Measurements from ENCODE around the gene MAGOH.

The MAGOH gene

GRCh38 chr1:53270873-53271272, 32.6 kb upstream of the MAGOH start:
- DNase-seq (ENCODE audit: low read depth in 3 of 3) = no peak

DNA sequence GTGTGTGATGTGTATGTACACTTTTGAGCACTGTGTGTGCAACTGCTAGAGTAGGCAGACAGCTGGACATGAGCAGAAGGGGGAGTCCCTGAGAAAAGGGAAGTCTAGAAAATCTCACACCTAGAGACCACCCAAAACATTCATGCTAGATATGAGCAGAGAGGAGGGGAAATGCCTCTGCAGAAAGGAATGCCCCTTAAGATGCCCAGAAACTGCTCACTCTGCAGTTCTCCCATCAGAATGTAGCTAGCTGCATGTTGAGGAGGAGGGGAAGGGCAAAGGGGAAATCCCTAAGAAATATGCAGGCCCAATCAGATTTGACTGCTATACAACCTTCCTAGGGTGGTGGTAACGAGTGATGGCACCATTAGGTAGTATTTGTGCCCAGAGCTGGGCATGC, 31.8 kb upstream of the MAGOH start:
- no peak for DNase-seq (ENCODE audit: low read depth in 3 of 3)

DNA sequence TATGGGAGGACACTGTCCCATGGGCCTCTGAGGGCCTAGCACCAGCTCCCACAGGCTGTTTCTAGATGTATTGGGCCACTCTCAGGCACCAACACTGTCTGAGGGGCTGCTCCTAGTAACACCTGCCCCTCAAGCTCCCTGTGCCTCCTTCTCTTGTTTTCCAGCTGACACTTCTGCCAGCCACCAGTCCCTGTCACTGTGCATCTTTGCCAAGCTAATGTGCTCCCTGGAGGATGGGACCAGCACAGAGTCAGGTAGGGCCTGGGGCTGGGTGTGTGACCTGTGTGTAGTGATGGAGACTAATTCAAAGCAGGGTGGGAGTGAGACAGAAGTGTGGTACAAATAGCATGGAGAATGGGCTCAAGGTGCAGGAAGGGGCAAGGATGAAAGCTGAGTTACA, 29.4 kb upstream of the MAGOH start:
- DNase-seq (ENCODE audit: low read depth in 3 of 3) = no peak

DNA sequence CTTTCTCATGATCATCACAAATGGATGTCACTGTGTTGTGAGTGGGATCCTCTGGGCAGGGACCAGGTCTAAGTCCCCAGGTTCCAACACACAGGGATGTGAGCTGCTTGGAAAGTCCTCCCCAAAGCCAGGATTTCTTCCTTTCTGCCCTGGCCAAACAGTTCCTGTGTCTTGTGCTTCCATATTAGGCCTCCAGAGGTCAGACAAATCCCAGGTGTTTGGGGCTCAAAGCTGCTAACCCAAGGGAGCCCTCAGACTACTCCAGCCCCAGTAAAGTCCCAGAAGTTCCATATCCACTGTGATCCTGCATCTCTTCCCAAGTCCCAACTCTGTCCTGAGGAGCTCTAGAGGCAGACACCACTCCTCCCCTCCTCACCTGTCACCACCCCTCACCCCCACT, 27.7 kb upstream of the MAGOH start:
- no peak for DNase-seq (ENCODE audit: low read depth in 3 of 3)

DNA sequence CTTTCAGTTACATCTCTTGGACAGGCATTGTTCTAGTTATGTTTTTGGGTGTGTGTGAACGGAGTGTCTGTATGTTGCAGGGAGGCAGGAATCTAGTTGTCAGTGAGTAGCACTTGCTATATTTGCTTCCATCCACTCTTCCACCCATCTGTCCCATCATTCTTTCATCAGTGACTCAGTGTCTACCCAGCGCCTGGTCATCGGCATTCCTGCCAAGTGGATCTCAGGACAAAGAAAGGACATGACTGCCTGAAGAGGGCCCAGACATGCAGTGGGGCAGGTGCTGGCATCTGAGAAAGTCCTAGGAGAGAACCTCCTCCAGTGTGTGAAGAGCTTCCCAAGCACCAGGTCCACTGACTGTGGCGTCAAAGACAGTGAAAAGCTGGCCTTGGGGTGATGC, 27.3 kb upstream of the MAGOH start:
- DNase-seq (ENCODE audit: low read depth in 3 of 3) = no peak

DNA sequence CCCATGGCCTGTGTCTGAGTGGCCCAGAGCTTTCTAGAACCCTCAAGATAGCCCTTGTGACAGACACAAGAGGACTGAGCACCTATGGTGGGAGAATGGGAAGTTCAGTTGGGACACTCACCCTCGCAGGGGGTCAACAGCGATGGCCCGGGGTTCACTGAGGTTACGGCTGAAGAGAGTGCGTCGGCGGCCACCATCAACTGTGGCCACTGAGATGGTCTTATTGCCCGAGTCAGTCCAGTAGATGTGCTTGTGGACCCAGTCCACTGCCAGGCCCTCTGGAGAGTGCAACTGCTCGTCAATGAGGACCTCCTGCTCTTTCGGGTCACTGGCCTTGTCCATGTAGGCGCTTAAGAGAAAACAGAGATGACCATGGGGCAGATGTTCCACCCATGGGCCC, 25.7 kb upstream of the MAGOH start:
- DNase-seq (ENCODE audit: low read depth in 3 of 3) = no peak

DNA sequence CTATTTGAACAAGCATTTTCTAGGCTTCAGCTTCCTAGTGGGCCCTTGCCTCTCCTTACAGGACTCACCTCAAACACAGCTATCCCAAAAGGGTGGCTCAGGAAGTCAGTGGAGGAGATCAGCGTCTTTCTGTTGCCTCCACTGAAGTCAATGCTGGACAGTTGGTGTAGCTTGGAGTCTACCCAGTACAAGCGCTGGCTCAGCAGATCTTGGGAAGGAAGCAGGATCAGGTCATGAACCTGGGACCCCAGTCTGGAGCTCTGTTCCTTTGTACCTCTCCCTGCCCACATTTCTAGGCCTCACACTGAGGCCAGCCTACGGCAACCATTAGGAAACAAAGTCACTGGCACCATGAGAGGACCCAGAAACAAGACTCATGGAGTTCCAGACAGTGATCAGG, 23.7 kb upstream of the MAGOH start:
- no peak for DNase-seq (ENCODE audit: low read depth in 3 of 3)

- no peak for DNase-seq (ENCODE audit: low read depth in 3 of 3)
Measured at GRCh38 chr1:53260631-53261247, 22.4 kb upstream of the MAGOH start.

DNA sequence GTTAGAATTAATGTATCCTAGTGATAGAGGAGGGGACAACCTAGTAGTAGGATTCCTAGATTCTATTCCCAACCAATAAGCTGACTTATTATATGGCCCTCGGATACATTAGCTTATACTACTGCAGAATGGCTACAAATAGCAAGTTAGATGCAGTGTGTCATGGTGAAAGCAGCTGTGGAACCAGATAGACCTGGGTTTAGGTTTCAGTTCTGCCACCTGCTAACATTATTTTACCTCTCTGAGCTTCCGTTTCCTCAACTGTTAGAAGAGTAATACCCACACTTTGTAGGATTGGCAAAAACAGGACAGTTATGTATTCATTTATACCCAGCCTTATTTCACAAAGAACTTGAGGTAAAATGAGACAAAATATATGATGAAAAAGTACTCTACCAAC, 21.6 kb upstream of the MAGOH start:
- DNase-seq (ENCODE audit: low read depth in 3 of 3) = no peak

DNA sequence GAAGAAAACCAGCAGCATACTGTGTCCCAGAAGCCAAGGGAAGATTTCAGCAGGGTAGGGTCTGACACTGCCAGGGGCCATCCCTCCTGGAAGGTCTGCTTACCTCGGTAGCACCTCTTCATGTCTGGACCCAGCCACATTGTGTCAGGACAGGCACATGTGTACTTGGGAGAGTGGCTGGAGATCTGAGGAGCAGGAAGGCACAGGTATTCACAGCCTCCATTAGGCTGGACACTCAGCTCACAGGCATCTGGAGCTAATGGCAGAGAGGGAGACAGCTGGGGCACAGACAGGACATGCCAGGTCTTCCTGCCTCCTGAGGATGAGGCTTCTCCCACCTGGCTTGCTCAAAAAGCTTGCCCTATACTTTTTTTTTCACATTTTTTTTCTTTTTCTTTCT, 19.9 kb upstream of the MAGOH start:
- no peak for DNase-seq (ENCODE audit: low read depth in 3 of 3)

GRCh38 chr1:53257454-53258081, 19.2 kb upstream of the MAGOH start:
- no peak for DNase-seq (ENCODE audit: low read depth in 3 of 3)

GRCh38 chr1:53256511-53257453, 18.5 kb upstream of the MAGOH start:
- no peak for DNase-seq (ENCODE audit: low read depth in 3 of 3)

- no peak for DNase-seq (ENCODE audit: low read depth in 3 of 3)
Measured at GRCh38 chr1:53255031-53255430, 16.7 kb upstream of the MAGOH start.

- DNase-seq (ENCODE audit: low read depth in 3 of 3) = no peak
Measured at GRCh38 chr1:53254011-53254640, 15.8 kb upstream of the MAGOH start.

- DNase-seq (ENCODE audit: low read depth in 3 of 3) = no peak
Measured at GRCh38 chr1:53250325-53250724, 12.0 kb upstream of the MAGOH start.

GRCh38 chr1:53249706-53250105, 11.4 kb upstream of the MAGOH start:
- DNase-seq (ENCODE audit: low read depth in 3 of 3) = no peak

DNA sequence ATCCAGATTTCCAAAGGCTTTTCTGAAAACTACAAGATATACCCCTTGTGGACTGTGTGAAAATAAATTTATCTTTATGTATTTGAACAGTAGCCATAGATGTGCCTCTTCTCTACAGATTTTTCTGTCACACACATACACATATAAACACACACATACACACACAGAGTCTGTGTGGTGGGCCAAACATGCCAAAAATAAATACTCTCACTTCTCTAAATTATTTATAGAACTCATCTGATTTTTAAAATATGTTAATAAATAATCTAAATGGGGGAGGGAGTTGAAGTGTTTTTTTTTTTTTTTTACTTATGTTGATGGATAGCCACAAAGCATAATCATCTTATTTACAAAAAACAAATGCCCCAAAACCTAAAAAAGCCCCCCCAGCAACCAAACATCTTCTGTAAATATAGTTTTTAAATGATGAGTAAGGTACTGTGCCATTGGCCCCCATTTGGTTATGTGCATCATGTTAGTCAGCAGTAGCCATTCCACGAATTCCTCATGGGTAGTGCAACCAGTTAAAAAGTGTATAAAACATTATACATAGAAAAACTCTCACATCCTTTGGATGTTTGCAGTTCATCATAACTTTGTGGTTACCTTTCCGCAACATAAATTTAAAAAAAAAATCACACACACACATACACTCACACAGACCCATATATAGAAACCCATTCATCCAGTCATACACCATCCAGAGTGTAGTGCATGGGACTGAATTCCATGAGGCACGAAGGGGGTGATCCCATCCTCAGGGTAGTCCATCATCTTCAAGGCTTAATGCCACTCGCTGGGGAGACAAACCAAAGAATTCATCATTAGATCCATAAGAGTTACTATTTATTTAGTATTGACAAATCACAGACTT, 8.2 kb upstream of the MAGOH start:
- no peak for DNase-seq (ENCODE audit: low read depth in 3 of 3)

DNA sequence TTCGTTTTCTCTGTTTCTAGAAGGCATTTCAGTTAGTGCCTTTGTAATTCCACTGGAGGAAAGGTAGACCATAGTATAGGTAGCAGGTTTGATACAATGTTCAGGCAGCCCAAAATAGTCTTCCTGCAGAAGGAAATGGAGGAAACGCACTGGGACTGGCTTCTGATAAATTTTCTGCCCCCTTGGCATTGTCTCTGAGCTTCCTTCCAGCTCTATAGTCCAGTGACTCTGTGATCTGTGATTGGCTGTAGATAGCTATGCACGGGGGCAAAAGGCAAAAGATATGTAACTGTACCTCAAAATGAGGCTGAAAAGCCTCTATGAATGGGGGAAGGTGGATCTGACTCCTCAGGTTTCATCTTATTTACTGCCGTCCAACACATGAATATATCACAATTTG, 5.8 kb upstream of the MAGOH start:
- no peak for DNase-seq (ENCODE audit: low read depth in 3 of 3)

DNA sequence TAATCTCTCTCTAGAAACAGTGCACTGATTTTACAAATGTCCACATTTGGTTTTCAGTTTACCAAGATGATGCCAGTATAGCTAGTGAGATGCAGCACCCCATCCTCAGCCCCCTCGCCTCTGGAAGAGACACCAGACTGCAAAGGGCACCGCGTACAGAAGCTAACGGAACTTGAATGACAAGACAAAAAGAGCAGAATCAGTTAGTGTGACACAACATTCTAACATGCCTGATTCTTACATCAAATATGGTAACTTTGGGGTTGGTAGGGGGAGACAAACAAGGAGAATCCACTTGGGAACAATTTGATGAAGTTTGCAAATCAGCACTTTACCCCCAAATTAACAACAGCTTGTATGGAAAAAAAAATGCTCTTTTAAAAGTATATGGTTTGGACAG, 4.1 kb upstream of the MAGOH start:
- no peak for DNase-seq (ENCODE audit: low read depth in 3 of 3)

GRCh38 chr1:53241828-53242227, 3.5 kb upstream of the MAGOH start:
- no peak for DNase-seq (ENCODE audit: low read depth in 3 of 3)

- DNase-seq (ENCODE audit: low read depth in 3 of 3) = no peak
Measured at GRCh38 chr1:53237638-53238037, 680 bp downstream of the MAGOH start.

DNA sequence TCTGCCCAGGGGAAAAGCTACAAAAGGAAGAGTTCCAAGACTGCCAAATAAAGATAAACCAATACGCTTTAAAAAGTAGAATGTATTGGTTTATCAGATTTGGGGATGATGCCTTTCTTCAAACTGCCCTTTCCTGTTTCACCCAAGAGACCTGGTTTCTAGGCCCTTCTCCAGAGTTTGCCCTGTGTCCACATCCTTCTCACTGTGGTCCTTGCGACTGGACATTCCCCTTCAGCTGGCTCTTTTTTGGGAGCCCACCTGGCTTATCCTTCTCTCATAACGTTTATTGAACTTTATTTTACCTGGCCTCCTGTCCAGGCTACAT, 17.4 kb downstream of the MAGOH start:
- DNase-seq (ENCODE audit: low read depth in 3 of 3) = no peak
